ENCODE measurements around the gene CCNB2. TPM values are rescaled to one million over a fixed set of nuclear protein-coding genes. Genes with fewer than 3 reads are reported as not detected.

The CCNB2 gene
- total and polyA plus RNA-seq, 2 of the 8 experiments (the other 6 are each of a cell fraction or from before 2014, with no cell fraction given): 70.7 to 92.1 TPM

- POLR2A ChIA-PET (ENCODE audit: partially characterized antibody): interaction anchor here (1.0 to 1.7 kb wide), 2 partner anchors 12 to 343 kb away, joined by 3 to 6 read pairs; no protein-coding TSS in a partner anchor
- 87% methylated on average over 2 of the region's 2 CpGs; no CpG with 5 or more reads in 1 of the 2 experiments for WGBS, 2 experiments (ENCODE audit: extremely low coverage in 1 of 2, insufficient coverage in 1 of 2, insufficient read length in 1 of 2, insufficient replicate concordance in 2 of 2, low coverage in 1 of 2, low lambda C conversion rate in 2 of 2, missing lambda C conversion rate in 1 of 2)
Measured at GRCh38 chr15:59150185-59150584, 45.2 kb downstream of the CCNB2 start.

More at GRCh38 chr15:59150185-59150584, 45.2 kb downstream of the CCNB2 start:
- Histone ChIP-seq H3K14ac (ENCODE audit: insufficient read length) (no peak overlapping the region), H3K4ac (replicated peaks; ENCODE audit: insufficient read length, low read depth, low read length) (no peak overlapping the region), H3K56ac (replicated peaks; ENCODE audit: insufficient read length, low read depth, low read length) (no peak overlapping the region), H3K4me3 (ENCODE audit: extremely low read depth in 1 of 4, insufficient read depth in 2 of 4, low read depth in 3 of 4, low read length in 4 of 4) (no peak overlapping the region), H4K91ac (replicated peaks; ENCODE audit: insufficient read length, low read length) (no peak overlapping the region), H3K4me2 (ENCODE audit: insufficient read depth in 1 of 2, low read depth in 2 of 2, low read length in 2 of 2) (no peak overlapping the region), H2BK15ac (ENCODE audit: low read length) (no peak overlapping the region), H3K18ac (ENCODE audit: extremely low read depth, low read length) (no peak overlapping the region), H3K23ac (ENCODE audit: insufficient read length) (no peak overlapping the region), H3K79me1 (ENCODE audit: low read depth, low read length) (no peaks in the 10 kb centered on the region), H4K5ac (ENCODE audit: insufficient read length, low read depth, low read length) (no peak overlapping the region), H3K9ac (replicated peaks in 1 of 4; ENCODE audit: extremely low read depth in 1 of 4, low read depth in 3 of 4, low read length in 3 of 4) (no peak overlapping the region), H2BK12ac (ENCODE audit: low read depth, low read length) (no peak overlapping the region), H4K8ac (ENCODE audit: extremely low read depth, insufficient read depth, low read length) (no peak overlapping the region), H2BK5ac (ENCODE audit: low read depth, low read length) (no peak overlapping the region), H3K23me2 (ENCODE audit: low read depth, low read length) (no peaks in the 10 kb centered on the region), H4K20me1 (replicated peaks in 1 of 2; ENCODE audit: control insufficient read depth in 1 of 2, insufficient read depth in 2 of 2, low read length in 2 of 2) (peaks cover 0 to 2% of the 10 kb centered on the region in 2 experiments), H2AK5ac (ENCODE audit: low read depth, low read length) (no peak overlapping the region), H3K27ac (ENCODE audit: low read depth, low read length) (no peak overlapping the region), H2AFZ (ENCODE audit: low read length) (no peak overlapping the region), H3K9me3 (ENCODE audit: insufficient read depth in 2 of 2, low read depth in 1 of 2, low read length in 1 of 2) (no peaks in the 10 kb centered on the region), H3K79me2 (ENCODE audit: control insufficient read depth in 1 of 2, insufficient read depth in 2 of 2, low read length in 2 of 2) (0 out of 4 replicates have a peak, but pooled peaks cover 0 to 2% of the 10 kb centered on the region in 2 experiments), H3K27me3 (replicated peaks in 1 of 4; ENCODE audit: control insufficient read depth in 3 of 4, extremely low read depth in 1 of 4, insufficient read depth in 3 of 4, low read length in 3 of 4) (no peaks in the 10 kb centered on the region), H3K36me3 (ENCODE audit: control insufficient read depth in 2 of 4, insufficient read depth in 4 of 4, low read length in 3 of 4) (peaks cover 8 to 46% (median 20%) of the 10 kb centered on the region in 4 experiments), H3K4me1 (replicated peaks in 1 of 4; ENCODE audit: control insufficient read depth in 3 of 4, insufficient read depth in 4 of 4, low read length in 3 of 4) (peaks cover 3 to 6% (median 4%) of the 10 kb centered on the region in 4 experiments; a peak in 6 of 7 replicates), H2BK20ac (ENCODE audit: low read length) (no peak overlapping the region), H2BK120ac (replicated peaks; ENCODE audit: low read depth, low read length) (no peak overlapping the region)
- no peak for DNase-seq (ENCODE audit: low read depth in 1 of 2, low spot score in 2 of 2)
- no peak for FAIRE-seq
- CTCF ChIA-PET (ENCODE audit: partially characterized antibody): interaction anchor here (1.2 to 2.0 kb wide), 3 partner anchors 12 to 352 kb away, joined by 3 to 7 read pairs (median 4); no protein-coding TSS in a partner anchor
- TF ChIP-seq FOSL1 (IDR thresholded peaks at IDR 0.05; ENCODE audit: insufficient read depth, low read depth, low read length) (no peak), EZH2 (IDR thresholded peaks at IDR 0.05; ENCODE audit: low read depth, low read length, severe bottlenecking) (no peak), PHF8 (conservative IDR thresholded peaks at IDR 0.05; ENCODE audit: low read depth, low read length) (no peak), TAF1 (IDR thresholded peaks at IDR 0.05; ENCODE audit: low read depth, low read length) (no peak), CBX8 (IDR thresholded peaks at IDR 0.05; ENCODE audit: borderline replicate concordance, low read depth, low read length) (no peak), EGR1 (IDR thresholded peaks at IDR 0.05; ENCODE audit: borderline replicate concordance, low read depth, low read length) (no peak), KDM1A (IDR thresholded peaks at IDR 0.05; ENCODE audit: borderline replicate concordance, low read length) (no peak), SIN3A (conservative IDR thresholded peaks at IDR 0.05 in 1 of 2, IDR thresholded peaks at IDR 0.05 in 1 of 2; ENCODE audit: low read depth in 1 of 2, low read length in 2 of 2) (no peak), NRF1 (IDR thresholded peaks at IDR 0.05; ENCODE audit: low read depth, low read length) (no peak), BACH1 (IDR thresholded peaks at IDR 0.05; ENCODE audit: low read length) (no peak), KDM4A (IDR thresholded peaks at IDR 0.05; ENCODE audit: low read depth, low read length, severe bottlenecking) (no peak), EP300 (IDR thresholded peaks at IDR 0.05; ENCODE audit: borderline replicate concordance in 1 of 2, low read depth in 2 of 2, low read length in 2 of 2) (no peak)
